ENCODE measurements around the gene ZBTB20. TPM values are rescaled to one million over a fixed set of nuclear protein-coding genes. Genes with fewer than 3 reads are reported as not detected.

The ZBTB20 gene
- total and polyA plus RNA-seq, 10 of the 15 experiments (the other 5 are each of a cell fraction or from before 2014, with no cell fraction given), result 0.20 to 5.5 (median 2.2) TPM

GRCh38 chr3:114478801-114479200 lies 668.3 kb downstream of the ZBTB20 start:
- RAD21 ChIA-PET (ENCODE audit: unreplicated experiment), result no interaction called here
- no peak for ATAC-seq
- intact Hi-C loops (cut with micrococcal nuclease; ENCODE audit: unreplicated experiment) (no loop called here), in situ Hi-C loops (cut with MboI) (no loop called here)
- Histone ChIP-seq H3K9ac (ENCODE audit: control insufficient read depth, insufficient read depth, low read length) (no peak overlapping the region), H3K4me2 (ENCODE audit: control insufficient read depth, insufficient read depth) (no peak overlapping the region), H4K20me1 (ENCODE audit: control insufficient read depth, insufficient read depth) (no peaks in the 10 kb centered on the region), H3K27ac (ENCODE audit: control insufficient read depth, insufficient read depth) (no peak overlapping the region), H3K36me3 (ENCODE audit: control insufficient read depth in 2 of 2, insufficient read depth in 2 of 2, low read length in 1 of 2) (no peaks in the 10 kb centered on the region), H2AFZ (ENCODE audit: control insufficient read depth, low read depth, low read length) (no peak overlapping the region), H3K79me2 (ENCODE audit: control insufficient read depth, insufficient read depth, low read length) (no peaks in the 10 kb centered on the region), H3K27me3 (replicated peaks in 1 of 2; ENCODE audit: control insufficient read depth in 2 of 2, insufficient read depth in 2 of 2, low read length in 1 of 2) (no peaks in the 10 kb centered on the region), H3K9me3 (replicated peaks; ENCODE audit: control insufficient read depth, insufficient read depth, low read length) (no peaks in the 10 kb centered on the region), H3K4me1 (ENCODE audit: control insufficient read depth, insufficient read depth, low read length) (no peaks in the 10 kb centered on the region), H3K4me3 (no peak overlapping the region)
- BruUV-seq (replicated peaks), result no TSS peak
- CTCF ChIA-PET, result no interaction called here
- SMC1A ChIA-PET (ENCODE audit: uncharacterized antibody, unreplicated experiment), result no interaction called here
- DNase-seq (ENCODE audit: low read depth, low spot score), result no peak
- POLR2A ChIA-PET, result no interaction called here
- TF ChIP-seq, protein P1, sequence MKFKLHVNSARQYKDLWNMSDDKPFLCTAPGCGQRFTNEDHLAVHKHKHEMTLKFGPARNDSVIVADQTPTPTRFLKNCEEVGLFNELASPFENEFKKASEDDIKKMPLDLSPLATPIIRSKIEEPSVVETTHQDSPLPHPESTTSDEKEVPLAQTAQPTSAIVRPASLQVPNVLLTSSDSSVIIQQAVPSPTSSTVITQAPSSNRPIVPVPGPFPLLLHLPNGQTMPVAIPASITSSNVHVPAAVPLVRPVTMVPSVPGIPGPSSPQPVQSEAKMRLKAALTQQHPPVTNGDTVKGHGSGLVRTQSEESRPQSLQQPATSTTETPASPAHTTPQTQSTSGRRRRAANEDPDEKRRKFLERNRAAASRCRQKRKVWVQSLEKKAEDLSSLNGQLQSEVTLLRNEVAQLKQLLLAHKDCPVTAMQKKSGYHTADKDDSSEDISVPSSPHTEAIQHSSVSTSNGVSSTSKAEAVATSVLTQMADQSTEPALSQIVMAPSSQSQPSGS (IDR thresholded peaks at IDR 0.05; ENCODE audit: low read length), result no peak
- TF ChIP-seq PAX8 (IDR thresholded peaks at IDR 0.05) (no peak), EED (IDR thresholded peaks at IDR 0.05; ENCODE audit: low read depth) (no peak)
- FAIRE-seq, result no peak

- Histone ChIP-seq H3K4me1 (ENCODE audit: control insufficient read depth, insufficient read depth, low read length) (no peaks in the 10 kb centered on the region), H3K9me3 (replicated peaks; ENCODE audit: control insufficient read depth, insufficient read depth, low read length) (no peaks in the 10 kb centered on the region), H3K27me3 (replicated peaks in 1 of 2; ENCODE audit: control insufficient read depth in 2 of 2, insufficient read depth in 2 of 2, low read length in 1 of 2) (no peaks in the 10 kb centered on the region), H3K27ac (ENCODE audit: control insufficient read depth, insufficient read depth) (no peak overlapping the region), H3K4me2 (ENCODE audit: control insufficient read depth, insufficient read depth) (no peak overlapping the region), H4K20me1 (ENCODE audit: control insufficient read depth, insufficient read depth) (no peaks in the 10 kb centered on the region), H3K4me3 (no peak overlapping the region), H3K79me2 (ENCODE audit: control insufficient read depth, insufficient read depth, low read length) (no peaks in the 10 kb centered on the region), H3K9ac (ENCODE audit: control insufficient read depth, insufficient read depth, low read length) (no peak overlapping the region), H2AFZ (ENCODE audit: control insufficient read depth, low read depth, low read length) (no peak overlapping the region), H3K36me3 (ENCODE audit: control insufficient read depth in 2 of 2, insufficient read depth in 2 of 2, low read length in 1 of 2) (no peaks in the 10 kb centered on the region)
- ChIA-PET RAD21 (ENCODE audit: unreplicated experiment) (no interaction called here), POLR2A (no interaction called here), CTCF (interaction anchor here (0.6 kb wide), 2 partner anchors 11 to 14 kb away, joined by 3 read pairs; no protein-coding TSS in a partner anchor), SMC1A (ENCODE audit: uncharacterized antibody, unreplicated experiment) (no interaction called here)
- no peak for FAIRE-seq
- intact Hi-C loops (cut with micrococcal nuclease; ENCODE audit: unreplicated experiment), result no loop called here
- in situ Hi-C loops (cut with MboI), result no loop called here
- DNase-seq (ENCODE audit: low read depth, low spot score), result no peak
- TF ChIP-seq NFYB (IDR thresholded peaks at IDR 0.05; ENCODE audit: insufficient read depth, low read depth, low read length), result no peak
- no TSS peak for BruUV-seq (replicated peaks)
- ATAC-seq, result no peak
Measured at GRCh38 chr3:114476511-114476910, 670.6 kb downstream of the ZBTB20 start.
